SU-DHL-6 (cell line): ENCODE results near the gene ATG101.

ENCODE experiments used
- EZH2phosphoT487 ChIP-seq: fragments of 200-600 bp; sonication (generic), shearing (Covaris generic); conservative IDR thresholded peaks from 2 replicates; pipeline ENCODE4 v1.6.1; 2018; ENCODE audit warnings: mild to moderate bottlenecking, antibody characterized with exemption, low read length, moderate library complexity, mixed read lengths
- TF ChIP-seq, protein P1 (sequence below): fragments of 200-600 bp; sonication (generic); IDR thresholded peaks from one replicate; pipeline ENCODE4 v1.5.1; 2017; ENCODE audit warnings: antibody characterized with exemption, mild to moderate bottlenecking, low read length, moderate library complexity; ENCODE audit not compliant: insufficient read depth, poor library complexity, severe bottlenecking

DNA sequence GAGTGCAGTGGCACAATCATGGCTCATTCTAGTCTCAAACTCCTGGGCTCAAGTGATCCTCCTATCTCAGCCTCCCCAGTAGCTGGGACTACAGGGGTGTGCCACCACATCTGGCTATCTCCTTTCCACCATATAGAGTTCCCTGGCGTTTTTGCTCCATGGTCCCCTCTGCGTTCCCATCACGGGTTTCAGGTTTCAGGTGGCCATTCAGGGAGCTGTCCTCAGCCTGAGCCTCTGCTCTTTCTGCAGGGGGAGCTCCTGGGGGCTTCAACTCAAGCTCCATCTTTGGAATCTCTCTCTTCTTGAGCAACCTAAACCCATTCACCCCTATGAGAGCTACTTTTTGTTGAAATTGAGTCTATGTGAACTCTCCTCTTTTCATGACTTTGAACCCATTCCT is 21.3 kb downstream of the ATG101 start:
- TF ChIP-seq, protein P1, sequence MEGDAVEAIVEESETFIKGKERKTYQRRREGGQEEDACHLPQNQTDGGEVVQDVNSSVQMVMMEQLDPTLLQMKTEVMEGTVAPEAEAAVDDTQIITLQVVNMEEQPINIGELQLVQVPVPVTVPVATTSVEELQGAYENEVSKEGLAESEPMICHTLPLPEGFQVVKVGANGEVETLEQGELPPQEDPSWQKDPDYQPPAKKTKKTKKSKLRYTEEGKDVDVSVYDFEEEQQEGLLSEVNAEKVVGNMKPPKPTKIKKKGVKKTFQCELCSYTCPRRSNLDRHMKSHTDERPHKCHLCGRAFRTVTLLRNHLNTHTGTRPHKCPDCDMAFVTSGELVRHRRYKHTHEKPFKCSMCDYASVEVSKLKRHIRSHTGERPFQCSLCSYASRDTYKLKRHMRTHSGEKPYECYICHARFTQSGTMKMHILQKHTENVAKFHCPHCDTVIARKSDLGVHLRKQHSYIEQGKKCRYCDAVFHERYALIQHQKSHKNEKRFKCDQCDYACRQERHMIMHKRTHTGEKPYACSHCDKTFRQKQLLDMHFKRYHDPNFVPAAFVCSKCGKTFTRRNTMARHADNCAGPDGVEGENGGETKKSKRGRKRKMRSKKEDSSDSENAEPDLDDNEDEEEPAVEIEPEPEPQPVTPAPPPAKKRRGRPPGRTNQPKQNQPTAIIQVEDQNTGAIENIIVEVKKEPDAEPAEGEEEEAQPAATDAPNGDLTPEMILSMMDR: no peak
- TF ChIP-seq EZH2phosphoT487: no peak
